NCI-H128 (cell line): ENCODE data around the gene MAD1L1.
A peak's percentile ranks its signal among the peaks of the same experiment; 100 is the strongest.
"Not testable (repeated sequence)": the region's sequence is repeated elsewhere in the genome, so short reads cannot be mapped to it uniquely, and the experiment has no call there.

Source experiments
- DNase-seq: peaks from one replicate; lab custom pipeline; 2025; ENCODE audit not compliant: unreplicated experiment; lab: John Stamatoyannopoulos, UW

MAD1L1 gene

GRCh38 chr7:1892011-1892965, 340.5 kb downstream of the MAD1L1 start:
- DNase-seq = no peak

- no peak for DNase-seq
Observed at GRCh38 chr7:1890289-1891235, 342.2 kb downstream of the MAD1L1 start.

- DNase-seq = no peak
Observed at GRCh38 chr7:1889556-1890181, 343.1 kb downstream of the MAD1L1 start.

GRCh38 chr7:1889091-1889490, 343.7 kb downstream of the MAD1L1 start:
- no peak for DNase-seq

- no peak for DNase-seq
Observed at GRCh38 chr7:1888425-1888824, 344.3 kb downstream of the MAD1L1 start.

- DNase-seq = no peak
Observed at GRCh38 chr7:1887251-1887650, 345.5 kb downstream of the MAD1L1 start.

- DNase-seq = no peak
Observed at GRCh38 chr7:1886361-1887064, 346.2 kb downstream of the MAD1L1 start.

- no peak for DNase-seq
Observed at GRCh38 chr7:1885465-1886226, 347.1 kb downstream of the MAD1L1 start.

- DNase-seq = no peak
Observed at GRCh38 chr7:1884583-1885350, 348.0 kb downstream of the MAD1L1 start.

GRCh38 chr7:1883834-1884582, 348.7 kb downstream of the MAD1L1 start:
- no peak for DNase-seq

- no peak for DNase-seq
Observed at GRCh38 chr7:1883031-1883761, 349.5 kb downstream of the MAD1L1 start.

- DNase-seq = no peak
Observed at GRCh38 chr7:1882451-1882850, 350.3 kb downstream of the MAD1L1 start.

GRCh38 chr7:1881946-1882345, 350.8 kb downstream of the MAD1L1 start:
- DNase-seq = no peak

GRCh38 chr7:1876641-1877040, 356.1 kb downstream of the MAD1L1 start:
- not testable (repeated sequence) for DNase-seq

GRCh38 chr7:1875392-1876199, 357.1 kb downstream of the MAD1L1 start:
- DNase-seq = not testable (repeated sequence)

- DNase-seq = peak; percentile 91
Observed at GRCh38 chr7:1874590-1875391, 358.0 kb downstream of the MAD1L1 start.
